ENCODE data around the gene RERG. TPM values are rescaled to one million over a fixed set of nuclear protein-coding genes. Genes with fewer than 3 reads are reported as not detected.

RERG gene
- total RNA-seq, 4 donors from 2014 or later = 7.7 to 23.9 (median 10.9) TPM

GRCh38 chr12:15116983-15117382 lies 104.2 kb downstream of the RERG start:
- TF ChIP-seq EP300 (IDR thresholded peaks at IDR 0.05) (no peak), CTCF (IDR thresholded peaks at IDR 0.05) (no peak), POLR2AphosphoS5 (IDR thresholded peaks at IDR 0.05) (no peak), POLR2A (IDR thresholded peaks at IDR 0.05) (no peak)
- H3K4me1 ChIP-seq = peaks cover 3% of the 10 kb centered on the region
- H3K4me3 ChIP-seq = no peak overlapping the region
- no peak overlapping the region for H3K27ac ChIP-seq
- no peaks in the 10 kb centered on the region for H3K9me3 ChIP-seq
- no peaks in the 10 kb centered on the region for H3K36me3 ChIP-seq
- 34% methylated on average over 1 of the region's 1 CpG for WGBS
- H3K27me3 ChIP-seq = no peaks in the 10 kb centered on the region
- DNase-seq (ENCODE audit: low spot score in 2 of 2) = no peak

- Histone ChIP-seq H3K9me3 (no peaks in the 10 kb centered on the region), H3K27ac (no peak overlapping the region), H3K4me1 (peaks cover 3% of the 10 kb centered on the region), H3K36me3 (no peaks in the 10 kb centered on the region), H3K4me3 (no peak overlapping the region), H3K27me3 (no peaks in the 10 kb centered on the region)
- TF ChIP-seq EP300 (IDR thresholded peaks at IDR 0.05) (no peak), CTCF (IDR thresholded peaks at IDR 0.05) (no peak), POLR2AphosphoS5 (IDR thresholded peaks at IDR 0.05) (no peak), POLR2A (IDR thresholded peaks at IDR 0.05) (no peak)
- 35% methylated on average over 4 of the region's 4 CpGs for WGBS
- DNase-seq (ENCODE audit: low spot score in 2 of 2) = no peak
Measured at GRCh38 chr12:15116086-15116485, 105.1 kb downstream of the RERG start.

GRCh38 chr12:15115434-15115833 lies 105.8 kb downstream of the RERG start:
- Histone ChIP-seq H3K4me3 (no peak overlapping the region), H3K27me3 (no peaks in the 10 kb centered on the region), H3K9me3 (no peaks in the 10 kb centered on the region), H3K27ac (no peak overlapping the region), H3K4me1 (peaks cover 3% of the 10 kb centered on the region), H3K36me3 (no peaks in the 10 kb centered on the region)
- TF ChIP-seq POLR2A (IDR thresholded peaks at IDR 0.05) = no peak
- no peak for TF ChIP-seq EP300 (IDR thresholded peaks at IDR 0.05)
- no peak for TF ChIP-seq CTCF (IDR thresholded peaks at IDR 0.05)
- no peak for TF ChIP-seq POLR2AphosphoS5 (IDR thresholded peaks at IDR 0.05)
- DNase-seq (ENCODE audit: low spot score in 2 of 2) = no peak
- WGBS = 91% methylated on average over 3 of the region's 3 CpGs

- H3K27me3 ChIP-seq = no peaks in the 10 kb centered on the region
- DNase-seq (ENCODE audit: low spot score in 2 of 2) = no peak
- no peaks in the 10 kb centered on the region for H3K36me3 ChIP-seq
- H3K9me3 ChIP-seq = no peaks in the 10 kb centered on the region
- WGBS = 93% methylated on average over 4 of the region's 4 CpGs
- TF ChIP-seq EP300 (IDR thresholded peaks at IDR 0.05) = no peak
- no peak for TF ChIP-seq CTCF (IDR thresholded peaks at IDR 0.05)
- no peak overlapping the region for H3K27ac ChIP-seq
- no peak overlapping the region for H3K4me3 ChIP-seq
- peaks cover 3% of the 10 kb centered on the region for H3K4me1 ChIP-seq
Measured at GRCh38 chr12:15114501-15114900, 106.7 kb downstream of the RERG start.

GRCh38 chr12:15092826-15093225 lies 128.4 kb downstream of the RERG start:
- DNase-seq (ENCODE audit: low spot score in 2 of 2) = no peak
- TF ChIP-seq EP300 (IDR thresholded peaks at IDR 0.05) (no peak), CTCF (IDR thresholded peaks at IDR 0.05) (no peak), POLR2A (IDR thresholded peaks at IDR 0.05) (no peak), POLR2AphosphoS5 (IDR thresholded peaks at IDR 0.05) (no peak)
- H3K4me3 ChIP-seq = no peak overlapping the region

More at GRCh38 chr12:15092826-15093225, 128.4 kb downstream of the RERG start:
- H3K4me1 ChIP-seq = no peaks in the 10 kb centered on the region
- no peaks in the 10 kb centered on the region for H3K9me3 ChIP-seq
- H3K27ac ChIP-seq = no peak overlapping the region
- no peaks in the 10 kb centered on the region for H3K36me3 ChIP-seq
- no peaks in the 10 kb centered on the region for H3K27me3 ChIP-seq
- 42% methylated on average over 1 of the region's 1 CpG for WGBS
